NCI-H82 (cell line): ENCODE results near the gene PTPRN2.
"Not testable (repeated sequence)": the region's sequence is repeated elsewhere in the genome, so short reads cannot be mapped to it uniquely, and the experiment has no call there.

Source experiments
- DNase-seq: peaks from one replicate; lab custom pipeline; 2025; lab: John Stamatoyannopoulos, UW

PTPRN2 gene

DNA sequence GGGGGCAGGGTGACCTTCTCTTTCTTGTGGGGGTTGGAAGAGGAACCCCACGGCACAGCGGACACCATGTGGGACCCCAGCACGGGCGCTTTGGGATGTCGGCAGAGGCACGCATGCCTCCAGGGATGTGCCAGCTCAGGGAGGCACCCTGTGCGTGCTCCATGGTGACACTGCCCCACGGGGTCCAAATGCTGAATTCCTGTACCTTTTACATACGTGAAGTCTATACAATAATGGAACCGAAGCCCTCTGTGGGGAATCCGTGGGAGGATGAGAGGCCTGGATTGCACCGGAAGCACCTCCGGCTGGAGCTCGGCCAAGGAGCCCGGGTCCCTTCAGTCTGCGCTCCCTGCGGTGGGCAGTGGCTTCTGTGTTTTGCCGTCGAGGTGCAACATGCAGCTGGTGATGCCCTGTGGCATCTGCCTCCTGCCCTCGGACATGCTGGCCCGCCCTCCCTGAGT lies 726.6 kb downstream of the PTPRN2 start:
- no peak for DNase-seq

DNA sequence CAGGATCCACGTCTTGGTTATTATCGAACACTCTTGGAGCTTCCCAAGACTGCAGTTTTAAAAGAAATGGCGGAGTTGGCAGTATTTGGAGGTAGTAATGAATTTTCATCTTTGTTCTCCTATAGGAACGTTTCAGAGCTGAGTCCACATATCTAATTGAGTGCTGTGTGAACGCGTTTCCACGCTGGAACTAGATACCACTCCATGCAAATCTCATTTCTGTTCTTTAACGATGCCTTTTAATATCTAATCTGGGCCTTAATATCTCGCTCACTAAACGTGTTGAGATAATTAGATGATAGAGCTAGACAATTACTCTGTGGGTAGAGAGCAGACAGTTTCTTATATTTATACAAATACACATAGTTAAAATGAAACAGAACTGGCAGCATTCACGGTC lies 727.2 kb downstream of the PTPRN2 start:
- no peak for DNase-seq

DNA sequence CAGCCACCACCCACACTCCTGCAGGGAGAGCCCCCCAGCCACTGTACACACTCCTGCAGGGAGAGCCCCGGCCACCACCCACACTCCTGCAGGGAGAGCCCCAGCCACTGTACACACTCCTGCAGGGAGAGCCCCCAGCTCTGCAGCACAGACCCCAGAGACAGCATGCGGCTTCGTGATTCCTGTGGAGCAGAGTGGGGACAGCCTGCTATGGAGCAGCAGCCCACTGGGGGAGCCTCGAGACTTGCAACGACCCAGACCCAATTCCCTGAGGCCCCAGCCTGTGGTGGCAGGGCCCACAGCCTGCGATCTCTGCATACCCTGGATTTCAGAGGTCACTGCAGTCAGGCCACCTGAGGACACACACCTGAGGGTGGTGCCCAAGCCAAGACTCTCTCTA lies 727.7 kb downstream of the PTPRN2 start:
- DNase-seq, result no peak

DNA sequence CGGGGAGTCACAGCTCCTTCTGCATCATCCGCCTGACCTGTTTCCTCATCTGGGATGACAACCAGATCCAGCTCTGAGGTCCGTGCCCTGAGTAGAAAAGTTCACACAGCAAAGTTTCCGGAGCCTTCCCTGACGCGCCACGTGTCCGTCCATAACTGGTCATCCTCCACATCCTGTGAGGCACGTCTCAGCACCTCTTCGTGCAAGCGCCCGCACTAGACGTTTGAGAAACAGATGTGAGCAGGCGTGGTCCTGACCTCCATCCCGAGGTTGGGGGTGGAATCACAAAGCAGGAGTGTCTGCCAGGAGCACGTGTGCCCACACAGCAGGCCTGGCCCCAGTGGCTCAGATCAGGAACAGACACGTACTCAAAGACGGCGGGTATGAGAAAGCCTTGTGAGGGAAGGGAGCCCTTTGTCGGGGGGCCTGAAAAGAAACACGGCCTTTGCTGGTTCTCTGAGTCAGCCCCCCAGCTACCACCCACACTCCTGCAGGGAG lies 730.0 kb downstream of the PTPRN2 start:
- no peak for DNase-seq

DNA sequence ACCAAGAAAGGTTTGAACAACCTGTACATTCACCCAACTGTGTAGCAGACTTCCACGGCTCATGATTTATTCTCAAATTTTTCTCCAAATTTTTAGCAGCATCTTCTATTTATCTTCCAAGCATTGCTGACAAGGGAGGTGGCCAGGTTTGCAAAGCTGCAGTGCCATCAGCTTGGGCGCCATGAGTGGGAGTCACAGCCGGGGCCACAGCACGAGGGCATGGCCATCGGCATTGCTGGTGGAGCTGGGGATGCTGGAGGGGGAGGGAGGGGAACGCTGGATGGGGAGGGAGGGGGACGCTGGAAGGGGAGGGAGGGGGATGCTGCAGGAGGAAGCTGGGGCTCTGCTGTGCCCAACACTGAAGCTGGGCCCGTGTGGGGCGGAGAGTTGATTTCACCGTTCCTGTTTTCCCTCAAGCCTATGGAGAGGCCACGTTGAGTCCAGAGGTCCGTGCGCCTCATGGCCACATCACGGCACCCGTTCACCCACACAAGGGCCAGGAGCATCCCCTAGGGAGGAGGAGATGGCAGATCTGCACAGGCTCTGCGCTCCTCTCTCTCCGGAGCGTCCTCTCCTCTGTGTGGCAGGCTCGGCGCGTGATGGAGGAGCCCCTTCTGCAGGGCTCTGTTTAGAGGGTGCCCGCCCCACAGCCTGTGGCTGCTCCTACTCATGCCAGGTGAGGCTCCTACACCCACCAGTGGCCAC lies 730.6 kb downstream of the PTPRN2 start:
- no peak for DNase-seq

DNA sequence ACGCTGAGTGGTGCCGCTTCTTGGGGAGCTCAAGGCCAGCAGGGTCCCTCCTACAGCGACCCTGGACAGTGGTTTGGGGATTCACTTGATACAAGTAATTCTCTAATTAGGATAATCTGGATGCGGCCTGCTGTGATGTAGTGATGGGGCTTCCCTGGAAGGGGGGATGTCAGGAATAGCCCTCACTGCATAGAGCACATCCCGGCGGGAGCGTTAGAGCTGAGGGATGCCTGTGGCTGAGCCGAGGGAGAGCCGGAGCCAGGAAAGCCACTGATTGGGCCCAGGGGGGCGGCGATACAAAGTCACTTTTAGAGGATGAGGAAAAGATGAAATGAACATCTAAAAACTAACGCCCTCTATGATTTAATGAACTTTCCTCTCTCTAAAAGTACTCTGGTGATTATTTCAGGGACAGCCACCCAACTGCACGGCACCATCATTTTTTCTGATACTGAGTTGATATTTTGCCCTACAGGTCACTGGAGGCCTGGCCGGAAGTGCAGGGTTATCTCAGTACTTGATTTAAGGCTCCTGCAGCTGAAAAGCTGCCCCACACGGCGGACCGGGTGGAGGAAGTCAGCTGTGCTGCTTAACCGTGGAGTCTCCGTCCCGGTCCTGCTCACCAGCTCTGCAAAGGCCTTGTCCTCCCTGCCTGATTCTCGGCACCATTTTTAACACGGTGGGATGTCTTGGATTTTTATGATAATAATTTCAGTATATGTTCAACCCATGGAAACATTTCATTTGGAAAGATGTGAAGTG lies 732.0 kb downstream of the PTPRN2 start:
- no peak for DNase-seq

DNA sequence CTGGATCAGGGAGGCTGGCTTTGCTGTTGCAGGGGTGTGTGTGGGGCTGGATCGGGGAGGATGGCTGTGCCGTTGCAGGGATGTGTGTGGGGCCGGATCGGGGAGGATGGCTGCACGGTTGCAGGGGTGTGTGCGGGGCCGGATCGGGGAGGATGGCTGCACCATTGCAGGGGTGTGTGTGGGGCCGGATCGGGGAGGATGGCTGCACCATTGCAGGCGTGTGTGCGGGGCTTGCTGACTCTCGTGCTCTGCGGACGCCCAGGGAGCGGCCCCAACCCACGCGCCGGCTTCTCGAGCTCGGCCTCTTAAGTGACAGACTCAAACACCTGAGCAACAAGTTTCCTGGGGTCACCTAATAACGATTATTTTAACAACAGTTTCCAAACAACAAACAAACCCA lies 732.6 kb downstream of the PTPRN2 start:
- DNase-seq, result no peak

DNA sequence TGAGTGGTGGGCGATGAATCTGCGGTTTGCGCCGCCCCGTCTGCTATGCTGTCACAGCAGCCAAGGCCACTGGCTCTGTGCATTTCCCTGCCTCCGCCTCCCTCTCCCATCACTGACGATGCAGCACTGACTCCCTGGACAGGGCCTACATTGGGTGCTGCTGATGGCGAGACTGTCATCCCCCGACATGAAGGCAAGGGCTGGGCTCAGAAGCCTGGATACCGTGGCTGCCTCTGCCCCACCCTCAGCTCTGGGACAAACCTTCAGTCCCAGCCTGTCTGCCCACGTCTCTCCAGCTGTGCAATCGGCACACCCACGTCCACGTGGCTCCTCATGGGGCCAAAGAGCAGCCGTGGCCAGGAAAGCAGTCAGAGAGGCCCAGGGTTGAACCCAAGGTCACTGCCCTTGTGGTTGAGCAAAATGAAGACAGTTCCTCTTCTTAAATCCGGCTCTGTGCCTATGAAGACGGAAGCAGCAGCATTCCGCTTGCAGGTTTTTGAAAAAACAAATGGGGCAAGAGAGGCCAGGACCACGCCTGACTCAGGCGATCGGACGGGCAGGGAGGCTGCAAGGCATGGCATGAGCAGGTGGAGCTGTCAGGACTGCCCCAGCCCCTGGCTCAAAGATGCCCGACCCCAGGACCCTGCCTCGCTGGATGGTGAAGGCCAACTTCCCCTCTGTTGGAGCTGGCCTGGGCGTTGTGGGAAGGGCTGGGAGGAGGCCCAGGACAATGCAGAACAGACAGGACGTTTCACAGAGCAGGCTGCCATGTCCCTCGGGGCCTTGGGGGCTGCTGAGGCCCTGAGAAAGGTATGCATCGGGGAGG lies 733.3 kb downstream of the PTPRN2 start:
- DNase-seq, result no peak

DNA sequence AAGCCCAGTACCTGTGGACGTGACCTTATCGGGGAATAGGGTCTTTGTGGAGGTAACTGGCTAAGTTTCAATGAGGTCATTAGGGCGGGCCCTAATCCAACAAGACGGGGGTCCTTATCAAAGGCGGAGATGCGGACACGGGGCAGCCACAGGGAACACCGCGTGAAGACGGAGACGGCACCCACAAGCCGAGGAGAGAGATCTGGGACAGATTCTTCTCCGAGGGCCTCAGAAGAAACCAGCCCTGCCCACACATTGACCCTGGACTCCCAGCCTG lies 733.9 kb downstream of the PTPRN2 start:
- DNase-seq, result no peak

DNA sequence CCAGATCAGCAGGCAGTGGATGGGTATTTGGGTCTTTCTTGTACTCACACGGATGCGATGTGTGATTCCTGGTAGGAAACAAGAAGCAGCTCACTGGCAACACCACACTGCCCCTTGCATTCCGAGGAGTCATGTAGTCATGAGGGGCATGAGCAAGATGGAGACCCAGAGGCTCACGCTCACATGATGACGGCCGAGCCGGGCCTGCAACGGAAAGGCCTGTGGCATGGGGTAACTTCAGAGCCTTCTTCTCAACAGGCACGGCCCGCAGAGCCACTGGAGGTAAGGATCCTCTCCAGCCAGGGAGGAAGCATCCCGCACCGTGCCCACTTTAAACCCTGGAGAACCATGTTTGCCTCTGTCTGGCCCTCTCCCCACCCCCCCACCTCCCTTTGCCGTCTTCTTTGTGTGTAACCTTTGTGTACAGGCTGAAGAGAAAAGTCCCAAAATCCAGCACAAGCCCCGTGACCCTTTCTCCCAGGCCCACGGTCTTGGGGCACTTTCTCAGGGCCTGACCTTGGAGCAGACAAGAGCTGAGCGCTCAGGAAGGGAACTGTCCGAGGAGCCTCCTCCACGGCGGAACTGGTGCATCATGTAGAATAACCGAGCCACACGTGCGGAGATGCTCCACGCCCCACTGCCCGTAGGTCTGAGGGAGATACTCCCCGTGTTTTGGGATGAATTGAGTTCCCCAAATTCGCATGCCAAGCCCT lies 734.4 kb downstream of the PTPRN2 start:
- DNase-seq, result no peak

DNA sequence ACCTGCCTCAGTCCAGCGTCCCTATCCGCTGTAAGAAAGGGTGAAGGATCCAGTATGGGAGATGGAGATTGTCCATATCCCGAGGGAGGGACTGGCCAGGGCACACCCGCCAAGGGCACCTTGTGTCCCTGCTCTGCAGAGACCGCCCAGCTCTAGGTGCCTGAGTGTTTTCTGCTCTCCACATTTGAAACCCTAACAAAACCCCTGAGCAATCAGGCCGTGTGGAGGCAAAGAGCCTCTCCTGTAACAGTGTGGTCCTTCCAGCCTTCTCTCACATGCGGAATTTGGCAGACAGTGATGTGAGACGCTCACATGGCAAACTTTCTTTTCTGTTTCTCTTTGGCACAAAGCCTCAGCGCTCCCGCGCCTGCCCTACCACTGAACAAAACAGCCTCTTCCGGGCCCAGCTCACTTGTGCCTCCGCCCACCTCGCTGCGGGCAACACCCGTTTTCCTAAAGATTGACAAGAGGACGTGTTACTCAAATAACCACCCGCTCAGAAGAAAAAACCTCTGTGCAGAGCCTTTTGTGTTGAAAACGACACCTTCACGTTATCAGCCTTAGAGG lies 736.0 kb downstream of the PTPRN2 start:
- DNase-seq, result no peak

DNA sequence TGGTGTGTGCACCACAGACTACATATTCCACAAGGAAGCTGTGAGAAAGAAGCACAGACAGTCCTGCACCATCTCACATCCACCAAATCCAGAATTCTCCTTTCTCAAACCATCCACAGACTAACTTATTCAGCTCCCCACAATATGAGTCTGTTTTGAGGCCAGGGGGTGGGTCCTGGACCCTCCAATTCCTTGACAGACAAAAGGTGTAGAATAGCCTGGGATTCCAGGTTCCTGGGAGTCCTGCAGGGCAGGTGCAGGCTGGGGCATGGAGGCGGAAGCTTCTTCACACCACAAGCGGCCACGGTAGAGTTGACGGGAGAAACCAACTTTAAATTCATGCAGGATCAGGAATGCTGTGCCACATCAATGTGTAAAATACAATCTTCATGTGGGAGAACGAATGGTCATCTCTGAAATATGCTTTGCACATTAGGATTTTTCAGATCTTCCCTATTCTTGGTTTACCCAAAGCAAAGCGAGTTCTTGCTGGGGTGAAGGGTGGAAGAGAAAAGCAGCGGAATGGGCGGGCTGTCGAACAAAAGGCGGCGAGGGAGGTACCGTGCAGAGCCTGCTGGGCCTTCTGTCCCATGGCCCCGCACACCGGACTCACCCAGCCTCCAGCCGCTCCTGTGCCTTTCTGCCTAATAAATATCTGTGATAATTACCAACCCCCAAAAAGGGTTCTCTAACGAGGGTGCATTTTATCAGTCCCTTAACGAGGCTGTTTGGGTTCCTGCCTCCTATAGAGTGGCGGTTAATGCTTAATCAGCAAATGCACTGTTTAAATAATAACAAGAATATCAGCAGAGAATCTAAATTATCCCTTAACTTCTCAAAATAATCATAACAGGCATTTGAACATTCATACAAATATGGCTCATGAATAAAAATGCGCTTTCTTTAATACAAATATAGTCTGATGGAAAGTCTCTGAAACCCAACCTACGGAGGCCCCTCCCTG lies 736.9 kb downstream of the PTPRN2 start:
- DNase-seq, result no peak

DNA sequence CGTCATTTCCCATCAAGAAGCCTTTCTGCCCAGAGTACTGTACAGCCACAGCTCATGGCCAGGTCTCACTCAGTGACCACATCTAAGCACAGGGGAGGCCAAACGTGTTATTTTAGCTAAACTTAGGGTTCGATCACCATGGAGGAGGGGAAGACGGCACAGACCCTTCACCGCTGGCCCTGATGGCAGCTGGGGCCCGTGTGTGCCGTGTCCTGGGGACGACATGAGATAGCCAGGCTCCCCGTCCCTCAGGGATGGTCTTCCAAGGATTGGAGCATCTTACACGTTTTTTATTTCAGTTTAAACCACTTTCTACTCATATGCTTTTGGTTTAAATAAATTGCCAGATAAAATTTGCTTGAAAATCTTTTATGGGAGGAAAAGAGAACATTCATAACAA lies 737.9 kb downstream of the PTPRN2 start:
- no peak for DNase-seq

DNA sequence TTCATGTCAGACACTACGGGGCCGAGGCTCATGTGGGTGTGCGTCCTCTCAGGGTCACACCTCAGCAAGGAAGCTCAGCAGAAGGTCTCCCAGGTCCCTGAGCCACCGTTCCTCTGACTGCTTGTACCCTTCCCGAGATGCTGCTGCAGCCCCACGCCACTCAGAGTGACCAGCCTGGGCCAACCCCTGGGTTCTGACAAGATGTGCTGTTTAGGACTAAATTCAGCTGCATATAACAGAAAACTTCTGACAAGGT lies 738.4 kb downstream of the PTPRN2 start:
- no peak for DNase-seq

DNA sequence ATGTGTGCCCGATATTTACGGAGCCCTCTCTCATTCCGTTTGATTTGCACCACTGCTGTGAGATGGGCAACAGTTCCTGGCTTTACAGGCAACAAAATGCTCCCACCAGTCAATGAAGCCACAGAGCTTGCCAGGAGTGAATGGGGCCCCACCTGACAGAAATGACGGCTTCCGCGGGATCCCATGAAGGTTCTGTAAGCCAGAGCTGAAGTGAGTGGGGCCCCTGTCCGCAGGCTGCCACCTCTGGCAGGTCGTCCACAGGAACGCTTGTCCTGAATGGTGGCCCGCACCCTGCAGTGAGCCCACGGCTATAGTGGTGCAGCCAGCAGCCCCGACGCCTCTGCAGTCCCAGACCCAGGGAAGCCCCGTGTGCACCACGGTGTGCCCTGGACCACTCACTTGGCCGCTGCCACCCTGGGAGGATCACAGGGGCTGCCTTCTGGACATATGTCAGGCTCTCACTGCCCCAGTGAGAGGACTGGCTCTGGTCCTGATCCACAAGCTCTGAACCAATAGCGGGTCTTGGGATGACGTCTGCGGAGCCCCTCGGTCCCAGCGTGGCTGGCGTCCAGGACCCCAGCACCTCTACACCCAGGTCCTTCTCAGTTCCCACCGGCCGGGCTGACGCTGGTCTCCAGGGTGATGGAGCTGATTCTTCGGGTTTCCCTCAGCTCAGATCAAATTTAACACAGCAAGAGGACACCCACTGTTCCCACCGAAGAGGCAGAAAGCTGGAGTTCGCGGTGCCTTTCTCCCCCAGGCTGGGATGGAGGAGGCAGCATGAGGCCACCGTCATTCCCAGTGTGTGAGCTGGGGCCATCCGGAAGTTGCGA lies 738.9 kb downstream of the PTPRN2 start:
- DNase-seq, result no peak

DNA sequence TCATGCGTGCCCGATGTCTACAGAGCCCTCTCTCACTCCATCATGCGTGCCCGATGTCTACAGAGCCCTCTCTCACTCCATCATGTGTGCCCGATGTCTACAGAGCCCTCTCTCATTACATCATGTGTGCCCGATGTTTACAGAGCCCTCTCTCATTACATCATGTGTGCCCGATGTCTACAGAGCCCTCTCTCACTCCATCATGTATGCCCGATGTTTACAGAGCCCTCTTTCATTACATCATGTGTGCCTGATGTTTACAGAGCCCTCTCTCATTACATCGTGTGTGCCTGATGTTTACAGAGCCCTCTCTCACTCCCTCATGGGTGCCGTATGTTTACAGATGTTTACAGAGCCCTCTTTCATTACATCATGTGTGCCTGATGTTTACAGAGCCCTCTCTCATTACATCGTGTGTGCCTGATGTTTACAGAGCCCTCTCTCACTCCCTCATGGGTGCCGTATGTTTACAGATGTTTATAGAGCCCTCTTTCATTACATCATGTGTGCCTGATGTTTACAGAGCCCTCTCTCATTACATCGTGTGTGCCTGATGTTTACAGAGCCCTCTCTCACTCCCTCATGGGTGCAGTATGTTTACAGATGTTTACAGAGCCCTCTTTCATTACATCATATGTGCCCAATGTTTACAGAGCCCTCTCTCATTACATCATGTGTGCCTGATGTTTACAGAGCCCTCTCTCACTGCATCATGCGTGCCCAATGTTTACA lies 739.7 kb downstream of the PTPRN2 start:
- DNase-seq, result not testable (repeated sequence)

DNA sequence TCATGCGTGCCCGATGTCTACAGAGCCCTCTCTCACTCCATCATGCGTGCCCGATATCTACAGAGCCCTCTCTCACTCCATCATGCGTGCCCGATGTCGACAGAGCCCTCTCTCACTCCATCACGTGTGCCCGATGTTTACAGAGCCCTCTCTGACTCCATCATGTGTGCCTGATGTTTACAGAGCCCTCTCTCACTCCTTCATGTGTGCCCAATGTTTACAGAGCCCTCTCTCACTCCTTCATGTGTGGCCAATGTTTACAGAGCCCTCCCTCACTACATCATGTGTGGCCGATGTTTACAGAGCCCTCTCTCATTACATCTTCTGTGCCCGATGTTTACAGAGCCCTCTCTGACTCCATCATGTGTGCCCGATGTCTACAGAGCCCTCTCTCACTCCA lies 740.9 kb downstream of the PTPRN2 start:
- DNase-seq, result not testable (repeated sequence)

DNA sequence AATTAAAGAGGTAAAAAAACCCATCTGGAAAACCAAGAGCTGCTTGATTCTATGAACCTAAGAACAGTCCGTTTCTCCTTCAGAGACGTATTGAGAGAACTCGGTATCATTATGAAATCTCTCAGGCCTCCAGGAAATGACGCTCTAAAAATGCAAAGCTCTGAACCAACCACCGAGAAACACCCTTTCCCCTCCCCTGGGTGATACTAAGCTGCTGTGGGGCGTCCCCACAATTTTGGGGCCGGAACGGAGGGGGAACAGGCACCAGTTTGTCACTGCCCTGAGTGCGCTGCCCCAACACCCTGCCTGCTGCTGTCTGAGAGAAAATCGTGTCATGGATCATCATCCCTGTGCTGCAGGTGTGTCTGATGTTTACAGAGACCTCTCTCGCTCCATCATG lies 741.4 kb downstream of the PTPRN2 start:
- no peak for DNase-seq

DNA sequence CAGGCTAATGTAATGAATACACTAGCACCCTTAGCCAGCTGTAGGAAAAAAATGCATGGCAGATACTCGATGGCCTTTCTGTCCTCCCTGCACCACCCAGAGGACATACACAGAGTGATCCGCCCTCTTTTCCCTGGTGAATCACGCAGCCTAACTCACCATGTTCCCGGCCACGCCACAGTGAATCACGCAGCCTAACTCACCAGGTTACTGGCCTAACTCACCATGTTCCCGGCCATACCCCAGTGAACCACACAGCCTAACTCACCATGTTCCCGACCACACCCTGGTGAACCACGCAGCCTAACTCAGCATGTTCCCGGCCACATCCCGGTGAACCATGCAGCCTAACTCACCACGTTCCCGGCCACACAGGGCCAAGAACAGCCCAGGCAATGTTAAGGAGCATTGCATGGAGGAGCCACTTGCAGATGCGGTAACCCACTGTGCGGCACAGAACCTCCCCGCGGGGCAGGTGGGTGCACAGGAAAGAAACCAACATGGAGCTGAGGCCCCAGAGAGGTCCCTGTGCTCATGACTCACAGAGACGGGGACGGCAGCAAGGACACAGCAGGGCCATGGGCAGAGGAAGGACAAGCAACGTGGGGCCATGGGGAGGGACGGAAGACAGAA lies 742.3 kb downstream of the PTPRN2 start:
- no peak for DNase-seq
